WTC11 (cell line): ENCODE measurements around the gene TTL. TPM values are rescaled to one million over a fixed set of nuclear protein-coding genes. Genes with fewer than 3 reads are reported as not detected.

Experiments
- ATAC-seq: fragments of 200-7000 bp; cut with Tn5 transposase; 2 replicates; pipeline ENCODE4 v1.10.0; 2021; ENCODE audit warnings: mild to moderate bottlenecking, moderate library complexity
- CTCF ChIA-PET: fragments of 300-600 bp; sonication (Branson Sonifier 250); formaldehyde crosslinking; loops from one replicate; lab custom pipeline; 2021; ENCODE audit warnings: antibody characterized with exemption; lab: Charles Lee
- POLR2A ChIA-PET: fragments of 350-600 bp; sonication (Branson Sonifier 250); formaldehyde crosslinking; loops from one replicate; lab custom pipeline; 2021; ENCODE audit warnings: antibody characterized with exemption; lab: Charles Lee
- DNase-seq: peaks from one replicate; pipeline ENCODE4 v3.0.0; 2021; ENCODE audit warnings: low spot score
- H3K27ac Mint-ChIP-seq: 2 replicates; pipeline ENCODE4 v1.8.0; 2021; ENCODE audit warnings: mixed read lengths
- H3K27me3 Mint-ChIP-seq: 2 replicates; pipeline ENCODE4 v1.8.0; 2021; ENCODE audit warnings: low read depth, mild to moderate bottlenecking, moderate library complexity, mixed read lengths
- H3K36me3 Mint-ChIP-seq: 2 replicates; pipeline ENCODE4 v1.8.0; 2021; ENCODE audit warnings: mixed read lengths
- H3K4me1 Mint-ChIP-seq: 2 replicates; pipeline ENCODE4 v1.8.0; 2022; ENCODE audit warnings: mixed read lengths
- H3K4me3 Mint-ChIP-seq: 2 replicates; pipeline ENCODE4 v1.8.0; 2021; ENCODE audit warnings: mild to moderate bottlenecking, moderate library complexity, mixed read lengths
- H3K9me3 Mint-ChIP-seq: 2 replicates; pipeline ENCODE4 v1.8.0; 2021; ENCODE audit warnings: mixed read lengths
- GABPB1 ChIP-seq: sonication (generic); formaldehyde crosslinking; IDR thresholded peaks from 2 replicates; pipeline ENCODE4 v1.8.1; 2023; ENCODE audit warnings: mild to moderate bottlenecking, missing genetic modification reagents
- GTF2I ChIP-seq: fragments of 250-450 bp; sonication (Bioruptor Pico); conservative IDR thresholded peaks from 2 replicates; pipeline ENCODE4 v1.4.0; 2021; ENCODE audit warnings: mild to moderate bottlenecking
- HMGA2 ChIP-seq: fragments of 250-450 bp; sonication (Bioruptor Pico); IDR thresholded peaks from 2 replicates; pipeline ENCODE4 v1.4.0; 2021; ENCODE audit warnings: mild to moderate bottlenecking, moderate library complexity
- KAT7 ChIP-seq: sonication (generic); formaldehyde crosslinking; IDR thresholded peaks from 2 replicates; pipeline ENCODE4 v1.8.1; 2023; ENCODE audit warnings: missing genetic modification reagents, mild to moderate bottlenecking, borderline replicate concordance
- MYBL2 ChIP-seq: sonication (generic); formaldehyde crosslinking; IDR thresholded peaks from 2 replicates; pipeline ENCODE4 v1.8.1; 2023; ENCODE audit warnings: mild to moderate bottlenecking, moderate library complexity, missing genetic modification reagents
- NR3C1 ChIP-seq: sonication (generic); formaldehyde crosslinking; conservative IDR thresholded peaks from 2 replicates; pipeline ENCODE4 v1.8.1; 2023; ENCODE audit warnings: low read depth, mild to moderate bottlenecking, missing genetic modification reagents
- OVOL2 ChIP-seq: fragments of 250-450 bp; sonication (Bioruptor Pico); IDR thresholded peaks from 2 replicates; pipeline ENCODE4 v1.9.0; 2021; ENCODE audit warnings: mild to moderate bottlenecking, borderline replicate concordance
- PRDM15 ChIP-seq: sonication (generic); formaldehyde crosslinking; IDR thresholded peaks from 2 replicates; pipeline ENCODE4 v1.8.0; 2022; ENCODE audit warnings: missing genetic modification reagents
- RELA ChIP-seq: sonication (generic); formaldehyde crosslinking; IDR thresholded peaks from 2 replicates; pipeline ENCODE4 v1.8.1; 2022; ENCODE audit warnings: missing genetic modification reagents, mild to moderate bottlenecking, borderline replicate concordance
- ZBTB21 ChIP-seq: sonication (generic); formaldehyde crosslinking; IDR thresholded peaks from 2 replicates; pipeline ENCODE4 v1.8.1; 2023; ENCODE audit warnings: mild to moderate bottlenecking, missing genetic modification reagents, borderline replicate concordance
- ZNF317 ChIP-seq: sonication (generic); formaldehyde crosslinking; IDR thresholded peaks from 2 replicates; pipeline ENCODE4 v1.8.1; 2023; ENCODE audit warnings: low read depth, mild to moderate bottlenecking, moderate library complexity, missing genetic modification reagents, borderline replicate concordance
- ZNF396 ChIP-seq: fragments of 250-450 bp; sonication (Bioruptor Pico); IDR thresholded peaks from 2 replicates; pipeline ENCODE4 v1.8.0; 2021; ENCODE audit warnings: mild to moderate bottlenecking, moderate library complexity, borderline replicate concordance
- ZNF425 ChIP-seq: fragments of 250-450 bp; sonication (Bioruptor Pico); conservative IDR thresholded peaks from 2 replicates; pipeline ENCODE4 v1.9.0; 2021; ENCODE audit warnings: mild to moderate bottlenecking
- ZNF512 ChIP-seq: sonication (generic); formaldehyde crosslinking; IDR thresholded peaks from 2 replicates; pipeline ENCODE4 v1.8.1; 2022; ENCODE audit warnings: missing genetic modification reagents, borderline replicate concordance
- total RNA-seq: library from RNA; stranded (reverse); gene quantifications from 3 replicates; pipeline ENCODE4 v1.2.3, GENCODE V29; 2021
- TF ChIP-seq, protein P1 (sequence below): fragments of 250-450 bp; sonication (Bioruptor Pico); IDR thresholded peaks from 2 replicates; pipeline ENCODE4 v1.8.0; 2021; ENCODE audit warnings: mild to moderate bottlenecking
- TF ChIP-seq, protein P2 (sequence below): sonication (generic); formaldehyde crosslinking; conservative IDR thresholded peaks from 2 replicates; pipeline ENCODE4 v1.8.1; 2023; ENCODE audit warnings: mild to moderate bottlenecking, low read depth, missing genetic modification reagents, moderate library complexity
- TF ChIP-seq, protein P3 (sequence below): sonication (generic); formaldehyde crosslinking; conservative IDR thresholded peaks from 2 replicates; pipeline ENCODE4 v1.8.1; 2022; ENCODE audit warnings: mild to moderate bottlenecking, missing genetic modification reagents

Gene TTL
- total RNA-seq, 1 experiment from 2014 or later: 44.2 TPM

DNA sequence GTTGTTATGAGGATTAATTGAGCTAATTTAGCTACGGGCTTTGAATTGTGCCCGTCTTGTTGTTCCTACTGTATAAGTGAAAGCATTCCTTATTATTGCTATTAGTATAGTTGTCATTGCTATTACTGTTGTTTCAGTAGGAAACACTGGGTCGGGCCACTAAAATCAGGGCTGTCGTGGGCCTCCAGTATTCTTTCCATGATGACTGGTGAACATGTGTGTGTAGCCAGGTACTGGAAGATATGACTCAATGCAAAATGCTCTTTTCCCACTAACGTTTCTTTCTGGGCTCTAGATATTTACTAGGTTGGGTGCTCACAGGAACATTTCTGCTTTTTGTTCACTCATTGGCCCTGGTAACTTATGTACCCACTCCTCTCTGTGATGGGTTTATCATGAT is 4.9 kb downstream of the TTL start:
- peaks cover 10% of the 10 kb centered on the region for H3K4me1 Mint-ChIP-seq
- CTCF ChIA-PET: no interaction called here
- ATAC-seq (no peak), DNase-seq (no peak)
- H3K27ac Mint-ChIP-seq: no peak overlapping the region
- TF ChIP-seq ZBTB21 (no peak), PRDM15 (CRISPR knock-in tag) (no peak), NR3C1 (CRISPR knock-in tag) (no peak), MYBL2 (CRISPR knock-in tag) (no peak), GABPB1 (CRISPR knock-in tag) (no peak), HMGA2 (CRISPR knock-in tag) (no peak)
- TF ChIP-seq, protein P1, sequence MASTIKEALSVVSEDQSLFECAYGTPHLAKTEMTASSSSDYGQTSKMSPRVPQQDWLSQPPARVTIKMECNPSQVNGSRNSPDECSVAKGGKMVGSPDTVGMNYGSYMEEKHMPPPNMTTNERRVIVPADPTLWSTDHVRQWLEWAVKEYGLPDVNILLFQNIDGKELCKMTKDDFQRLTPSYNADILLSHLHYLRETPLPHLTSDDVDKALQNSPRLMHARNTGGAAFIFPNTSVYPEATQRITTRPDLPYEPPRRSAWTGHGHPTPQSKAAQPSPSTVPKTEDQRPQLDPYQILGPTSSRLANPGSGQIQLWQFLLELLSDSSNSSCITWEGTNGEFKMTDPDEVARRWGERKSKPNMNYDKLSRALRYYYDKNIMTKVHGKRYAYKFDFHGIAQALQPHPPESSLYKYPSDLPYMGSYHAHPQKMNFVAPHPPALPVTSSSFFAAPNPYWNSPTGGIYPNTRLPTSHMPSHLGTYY (CRISPR knock-in tag): no peak
- H3K4me3 Mint-ChIP-seq: no peak overlapping the region
- H3K27me3 Mint-ChIP-seq: peaks cover 14% of the 10 kb centered on the region
- H3K36me3 Mint-ChIP-seq: peaks cover 19% of the 10 kb centered on the region
- POLR2A ChIA-PET: no interaction called here
- no peaks in the 10 kb centered on the region for H3K9me3 Mint-ChIP-seq

DNA sequence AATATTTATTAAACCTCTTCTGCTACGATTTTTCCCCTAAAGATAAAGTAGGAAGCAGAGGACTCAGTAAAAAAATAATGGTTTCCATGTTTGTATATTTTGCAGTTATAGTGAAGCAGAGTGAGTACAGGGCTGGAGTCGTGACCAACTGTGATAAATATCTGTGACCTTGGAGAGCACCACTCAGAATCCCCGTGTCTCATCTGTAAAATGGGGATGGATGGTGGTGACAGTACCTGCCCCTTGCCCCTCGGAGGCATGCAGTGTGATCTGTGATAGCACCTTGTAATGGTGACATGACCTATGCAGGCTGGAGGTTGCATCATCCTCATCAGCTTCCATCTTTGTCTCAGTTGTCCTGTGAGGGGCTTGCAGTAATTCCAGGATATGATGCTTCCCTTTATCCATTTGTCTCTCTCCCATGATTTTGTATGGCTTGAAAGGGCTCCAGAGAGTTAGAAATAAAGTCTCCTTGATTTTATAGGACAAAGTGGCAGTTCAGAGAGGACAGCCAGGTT is 5.5 kb downstream of the TTL start:
- H3K27ac Mint-ChIP-seq: no peak overlapping the region
- peaks cover 10% of the 10 kb centered on the region for H3K4me1 Mint-ChIP-seq
- CTCF ChIA-PET: no interaction called here
- H3K4me3 Mint-ChIP-seq: no peak overlapping the region
- POLR2A ChIA-PET: no interaction called here
- no peaks in the 10 kb centered on the region for H3K9me3 Mint-ChIP-seq
- H3K27me3 Mint-ChIP-seq: peaks cover 12% of the 10 kb centered on the region
- no peak for DNase-seq
- TF ChIP-seq GTF2I (CRISPR knock-in tag) (no peak), HMGA2 (CRISPR knock-in tag) (no peak), KAT7 (CRISPR knock-in tag) (no peak), OVOL2 (CRISPR knock-in tag) (no peak), RELA (no peak), ZNF396 (CRISPR knock-in tag) (no peak), ZNF425 (CRISPR knock-in tag) (no peak), ZNF512 (CRISPR knock-in tag) (no peak), ZNF317 (CRISPR knock-in tag) (no peak)
- TF ChIP-seq, protein P2, sequence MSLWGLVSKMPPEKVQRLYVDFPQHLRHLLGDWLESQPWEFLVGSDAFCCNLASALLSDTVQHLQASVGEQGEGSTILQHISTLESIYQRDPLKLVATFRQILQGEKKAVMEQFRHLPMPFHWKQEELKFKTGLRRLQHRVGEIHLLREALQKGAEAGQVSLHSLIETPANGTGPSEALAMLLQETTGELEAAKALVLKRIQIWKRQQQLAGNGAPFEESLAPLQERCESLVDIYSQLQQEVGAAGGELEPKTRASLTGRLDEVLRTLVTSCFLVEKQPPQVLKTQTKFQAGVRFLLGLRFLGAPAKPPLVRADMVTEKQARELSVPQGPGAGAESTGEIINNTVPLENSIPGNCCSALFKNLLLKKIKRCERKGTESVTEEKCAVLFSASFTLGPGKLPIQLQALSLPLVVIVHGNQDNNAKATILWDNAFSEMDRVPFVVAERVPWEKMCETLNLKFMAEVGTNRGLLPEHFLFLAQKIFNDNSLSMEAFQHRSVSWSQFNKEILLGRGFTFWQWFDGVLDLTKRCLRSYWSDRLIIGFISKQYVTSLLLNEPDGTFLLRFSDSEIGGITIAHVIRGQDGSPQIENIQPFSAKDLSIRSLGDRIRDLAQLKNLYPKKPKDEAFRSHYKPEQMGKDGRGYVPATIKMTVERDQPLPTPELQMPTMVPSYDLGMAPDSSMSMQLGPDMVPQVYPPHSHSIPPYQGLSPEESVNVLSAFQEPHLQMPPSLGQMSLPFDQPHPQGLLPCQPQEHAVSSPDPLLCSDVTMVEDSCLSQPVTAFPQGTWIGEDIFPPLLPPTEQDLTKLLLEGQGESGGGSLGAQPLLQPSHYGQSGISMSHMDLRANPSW (CRISPR knock-in tag): no peak
- TF ChIP-seq, protein P3, sequence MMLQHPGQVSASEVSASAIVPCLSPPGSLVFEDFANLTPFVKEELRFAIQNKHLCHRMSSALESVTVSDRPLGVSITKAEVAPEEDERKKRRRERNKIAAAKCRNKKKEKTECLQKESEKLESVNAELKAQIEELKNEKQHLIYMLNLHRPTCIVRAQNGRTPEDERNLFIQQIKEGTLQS (CRISPR knock-in tag): no peak
- ATAC-seq: no peak
- H3K36me3 Mint-ChIP-seq: peaks cover 19% of the 10 kb centered on the region
